AG04449 (cell line): ENCODE measurements around the gene OTOR.

Experiments used
- CTCF ChIA-PET: fragments of 350-600 bp; formaldehyde crosslinking; extraction: SDS; loops from one replicate; lab custom pipeline; 2021; ENCODE audit warnings: antibody characterized with exemption; lab: Yijun Ruan, JAX
- POLR2A ChIA-PET: fragments of 400-600, 350-600 bp; formaldehyde crosslinking; extraction: SDS; loops from one replicate; lab custom pipeline; 2020; ENCODE audit warnings: antibody characterized with exemption, inconsistent platforms; lab: Yijun Ruan, JAX
- DNase-seq: peaks from one replicate; pipeline ENCODE4 v3.0.0-alpha.2; 2010; ENCODE audit warnings: low read depth, low spot score
- H3K4me3 ChIP-seq: 2 replicates; pipeline ENCODE4 v1.5.1; 2011; ENCODE audit warnings: low read depth, mild to moderate bottlenecking, control low read depth, low read length
- CTCF ChIP-seq: IDR thresholded peaks from one replicate; pipeline ENCODE4 v1.5.1; 2011; ENCODE audit warnings: mild to moderate bottlenecking, moderate library complexity, low read length, control low read depth, inconsistent platforms; ENCODE audit not compliant: insufficient read depth; ENCODE audit errors: missing control alignments

OTOR gene

GRCh38 chr20:16714751-16715150 lies 33.4 kb upstream of the OTOR start:
- H3K4me3 ChIP-seq = no peak overlapping the region
- ChIA-PET POLR2A (no interaction called here), CTCF (no interaction called here)
- TF ChIP-seq CTCF = no peak
- DNase-seq = no peak

GRCh38 chr20:16719421-16719820 lies 28.7 kb upstream of the OTOR start:
- CTCF ChIA-PET = no interaction called here
- no peak overlapping the region for H3K4me3 ChIP-seq
- POLR2A ChIA-PET = no interaction called here
- no peak for TF ChIP-seq CTCF
- DNase-seq = no peak

GRCh38 chr20:16729080-16729479 lies 19.1 kb upstream of the OTOR start:
- DNase-seq = no peak
- no peak for TF ChIP-seq CTCF
- H3K4me3 ChIP-seq = no peak overlapping the region
- POLR2A ChIA-PET = no interaction called here
- CTCF ChIA-PET = interaction anchor here (1.1 to 1.5 kb wide), 2 partner anchors 28 to 32 kb away, joined by 3 to 4 read pairs; no protein-coding TSS in a partner anchor

- no peak for TF ChIP-seq CTCF
- ChIA-PET POLR2A (no interaction called here), CTCF (interaction anchor here (1.1 kb wide), 1 partner anchor 29 kb away, joined by 3 read pairs; no protein-coding TSS in a partner anchor)
- H3K4me3 ChIP-seq = peak within 1 kb of the TSS; percentile 98
- peak; percentile 83 for DNase-seq
Observed at GRCh38 chr20:16729565-16730460, 18.3 kb upstream of the OTOR start, which contains the start of gene SNRPB2. TSS of gene SNRPB2 (plus strand) at chr20:16730026. CDS start at chr20:16731703, 1,677 bp downstream.

GRCh38 chr20:16732506-16733152 lies 15.5 kb upstream of the OTOR start:
- TF ChIP-seq CTCF = no peak
- H3K4me3 ChIP-seq = no peak overlapping the region
- CTCF ChIA-PET = interaction anchor here (1.6 kb wide), 1 partner anchor 28 kb away, joined by 4 read pairs; no protein-coding TSS in a partner anchor
- DNase-seq = no peak
- POLR2A ChIA-PET = no interaction called here

- POLR2A ChIA-PET = no interaction called here
Observed at GRCh38 chr20:16740365-16741072, 7.6 kb upstream of the OTOR start.

More at GRCh38 chr20:16740365-16741072, 7.6 kb upstream of the OTOR start:
- TF ChIP-seq CTCF = no peak
- DNase-seq = no peak
- CTCF ChIA-PET = interaction anchor here (0.9 to 2.2 kb wide), 3 partner anchors 10 to 22 kb away, joined by 3 to 7 read pairs (median 4); no protein-coding TSS in a partner anchor
- H3K4me3 ChIP-seq = no peak overlapping the region
